Dermis microvascular lymphatic vessel endothelial cell (primary cell): ENCODE measurements around the gene PHACTR3. TPM values are rescaled to one million over a fixed set of nuclear protein-coding genes. Genes with fewer than 3 reads are reported as not detected.

ENCODE experiments used
- DNase-seq, 2 donors: peaks; one replicate each; pipeline versions ENCODE4 v3.0.0 to v3.0.0-alpha.2; 2010; ENCODE audit warnings: low read depth in 2 of 2
- total RNA-seq: library from RNA; depleted of rRNA; stranded (reverse); fragments of >200 nt; gene quantifications from 2 replicates; pipeline ENCODE4 v1.2.1, GENCODE V29; 2014

Gene PHACTR3
- total RNA-seq, 1 donor from 2014 or later: 2.4 TPM

DNA sequence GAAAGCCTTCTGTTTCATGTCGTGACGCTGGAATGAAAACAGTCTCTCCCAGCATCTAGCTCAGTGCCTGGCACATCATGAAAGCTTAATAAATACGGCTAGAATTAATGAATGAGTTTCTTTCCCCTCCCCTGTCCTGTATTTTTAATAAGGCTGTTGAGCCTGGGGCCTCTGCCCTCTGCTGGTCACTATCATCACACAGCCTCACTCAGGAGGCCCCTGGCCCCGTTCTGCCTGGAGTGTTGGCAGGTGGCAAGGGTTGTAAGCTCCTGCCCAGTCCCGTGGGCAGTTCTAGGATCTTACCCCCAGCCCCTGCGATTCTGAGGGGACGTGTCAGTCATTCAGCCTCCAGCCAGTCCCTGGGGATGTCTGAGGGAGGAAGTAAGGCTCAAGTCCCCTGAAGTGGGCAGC is 41.4 kb downstream of the PHACTR3 start:
- DNase-seq: no peak

DNA sequence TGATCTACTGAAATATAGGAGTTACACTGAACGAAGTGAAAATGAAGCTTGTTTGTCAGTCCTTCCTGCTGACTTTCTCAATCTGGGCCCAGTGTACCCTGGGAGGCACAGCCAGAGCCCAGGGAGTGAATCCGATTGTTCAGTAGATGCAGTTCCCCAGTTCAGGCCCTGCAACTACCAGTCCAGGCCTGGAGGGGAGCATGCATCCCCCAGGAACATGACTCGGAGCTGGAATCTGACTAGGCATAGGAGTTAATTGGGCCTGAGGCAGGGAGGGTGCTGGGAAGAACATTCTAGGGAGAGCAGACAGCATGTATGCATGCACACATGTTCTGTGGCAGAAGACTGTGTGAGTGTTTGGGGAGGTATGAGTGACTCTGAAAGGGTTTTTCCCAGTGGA is 42.1 kb downstream of the PHACTR3 start:
- no peak for DNase-seq

DNA sequence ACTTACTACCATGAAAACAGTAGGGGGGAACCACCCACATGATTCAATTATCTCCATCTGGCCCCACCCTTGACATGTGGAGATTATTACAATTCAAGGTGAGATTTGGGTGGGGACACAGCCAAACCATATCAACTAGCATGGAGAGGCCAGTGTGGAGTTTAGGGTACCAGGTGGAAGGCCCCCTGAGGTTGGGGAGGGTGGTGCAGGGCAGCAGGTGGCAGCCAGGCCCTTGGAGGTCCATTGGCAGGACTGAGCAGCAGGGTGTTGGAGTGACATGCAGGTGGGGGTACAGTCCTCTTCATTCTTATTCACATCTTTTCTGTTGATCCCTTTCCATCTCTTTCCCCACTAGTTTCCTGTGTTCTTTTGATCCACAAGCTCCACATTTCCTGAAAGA is 42.9 kb downstream of the PHACTR3 start:
- no peak for DNase-seq

DNA sequence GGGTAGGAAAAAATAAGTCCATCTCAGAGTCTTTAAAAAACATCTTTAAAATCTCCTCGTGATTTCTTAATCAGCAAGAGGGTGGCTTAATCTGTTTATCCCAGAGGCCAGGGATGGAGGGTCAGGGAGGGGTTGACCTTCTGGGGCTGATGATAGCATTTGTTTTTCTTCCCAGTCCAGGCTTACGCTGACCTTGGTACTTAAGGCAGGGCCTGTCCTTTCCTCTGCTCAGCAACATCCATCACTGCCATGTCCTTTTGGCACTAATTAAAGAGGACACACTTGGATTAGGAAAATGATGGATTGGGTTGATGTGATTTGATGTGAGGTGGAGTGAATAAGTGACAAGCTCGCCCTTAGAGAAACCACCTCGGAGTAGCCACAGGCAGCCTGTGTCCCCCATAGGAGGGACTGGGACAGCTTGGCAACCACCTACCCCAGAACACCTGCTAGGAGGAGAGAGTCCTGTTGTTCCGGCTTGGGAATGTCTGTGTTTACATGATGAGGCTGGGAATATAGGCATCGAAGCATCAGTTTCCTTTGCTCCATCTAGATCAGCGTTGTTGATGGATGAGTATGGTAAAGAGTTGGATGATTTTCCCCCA is 44.2 kb downstream of the PHACTR3 start:
- DNase-seq: no peak

DNA sequence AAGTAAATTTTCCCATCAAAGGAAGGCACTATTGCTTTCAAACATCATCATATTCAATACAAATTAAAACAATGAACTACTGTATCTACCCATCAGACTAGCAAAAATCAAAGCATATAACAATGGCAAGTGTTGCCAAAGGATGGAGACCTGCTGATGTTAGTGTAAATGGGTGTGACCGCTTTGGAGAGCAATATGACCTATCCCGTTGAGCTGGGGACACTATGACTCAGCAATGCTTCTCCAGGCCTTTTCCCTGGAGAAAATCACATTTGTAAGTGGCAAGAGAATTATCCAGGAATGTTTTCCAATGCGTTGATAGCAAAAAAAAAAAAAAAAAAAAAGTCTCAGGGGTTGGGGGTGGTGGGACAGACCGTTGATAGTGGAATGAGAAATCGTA is 46.1 kb downstream of the PHACTR3 start:
- DNase-seq: no peak

DNA sequence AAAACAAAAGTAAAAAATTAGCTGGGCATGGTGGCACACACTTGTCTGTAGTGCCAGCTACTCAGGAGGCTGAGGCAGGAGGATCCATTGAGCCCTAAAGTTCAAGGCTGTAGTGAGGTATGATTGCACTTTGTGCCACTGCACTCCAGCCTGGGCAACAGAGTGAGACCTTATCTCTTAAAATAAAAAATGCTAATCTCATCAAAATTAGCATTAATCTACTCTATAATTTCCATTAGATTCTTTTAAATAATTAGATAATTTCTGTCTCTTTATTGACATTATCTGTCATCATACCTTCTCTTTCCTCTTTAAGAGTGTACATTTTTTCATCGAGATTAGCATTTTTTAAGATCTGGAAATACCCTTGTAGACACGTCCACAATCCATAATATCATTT is 48.0 kb downstream of the PHACTR3 start:
- no peak for DNase-seq

DNA sequence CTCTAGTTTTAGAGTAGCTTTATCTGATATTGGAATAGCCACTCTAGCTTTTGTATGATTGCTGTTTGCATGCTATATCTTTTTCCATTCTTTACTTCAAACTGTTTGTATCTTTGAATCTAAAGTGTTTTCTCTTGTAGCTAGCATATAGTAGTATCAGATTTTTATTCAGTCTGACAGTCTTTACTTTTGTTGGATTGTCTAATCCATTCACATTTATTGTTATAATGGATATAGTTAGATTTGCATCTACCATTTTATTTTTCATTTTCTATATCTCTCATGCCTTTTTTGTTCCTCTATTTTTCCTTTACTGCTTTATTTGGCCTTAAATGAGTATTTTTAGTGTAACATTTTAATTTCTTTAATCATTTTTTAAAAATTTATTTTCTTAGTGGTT is 52.1 kb downstream of the PHACTR3 start:
- DNase-seq: no peak

DNA sequence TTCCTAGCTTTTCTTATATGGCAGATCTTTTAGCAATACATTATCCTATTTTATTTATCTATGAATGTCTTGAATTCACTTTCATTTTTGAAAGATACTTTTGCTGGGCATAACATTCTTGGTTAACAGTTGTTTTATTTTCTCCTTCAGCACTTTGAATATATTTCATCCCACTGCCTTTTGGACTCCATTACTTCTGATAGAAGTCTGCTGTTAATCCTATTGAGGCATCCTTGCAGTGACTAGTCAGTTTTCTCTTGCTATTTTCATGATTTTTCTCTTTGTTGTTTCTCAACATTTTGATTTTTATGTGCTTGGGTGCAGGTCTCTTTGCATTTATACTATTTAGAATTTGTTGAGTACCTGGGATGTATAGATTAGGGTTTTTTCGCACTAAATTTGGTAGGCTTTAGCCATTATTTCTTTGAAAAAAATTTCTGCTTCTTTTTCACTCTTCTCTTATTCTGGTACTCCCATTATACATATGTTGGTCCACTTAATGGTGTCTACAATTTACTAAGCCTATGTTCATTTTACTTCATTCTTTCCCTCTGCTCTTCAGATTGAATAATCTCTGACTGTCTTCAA is 53.2 kb downstream of the PHACTR3 start:
- DNase-seq: no peak

- no peak for DNase-seq
These were observed 56.1 kb downstream of the PHACTR3 start for GRCh38 chr20:59660471-59660870.

- no peak for DNase-seq
These were observed 56.8 kb downstream of the PHACTR3 start for GRCh38 chr20:59661153-59661552.

DNA sequence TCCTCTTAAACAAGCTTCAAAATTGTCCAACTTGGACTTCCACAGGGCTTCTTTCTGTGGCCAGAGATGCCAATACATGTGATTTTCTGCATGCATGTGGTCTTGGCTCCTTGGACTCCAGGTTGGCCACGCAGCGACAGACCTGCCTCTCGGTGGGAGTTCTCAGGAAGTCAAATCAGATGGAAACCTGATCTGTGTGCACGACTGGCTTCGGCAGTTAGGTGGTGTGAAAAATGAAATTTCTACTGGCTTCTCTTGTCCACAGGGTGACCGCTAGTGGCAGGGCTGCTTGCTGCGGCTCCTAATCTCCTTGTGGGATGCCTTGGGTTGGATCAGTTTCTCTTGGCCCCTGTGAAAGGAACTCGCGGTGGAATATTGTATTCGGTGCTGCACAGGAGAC is 57.3 kb downstream of the PHACTR3 start:
- no peak for DNase-seq

GRCh38 chr20:59662161-59662560 is 57.8 kb downstream of the PHACTR3 start:
- no peak for DNase-seq

- no peak for DNase-seq
These were observed 58.6 kb downstream of the PHACTR3 start for GRCh38 chr20:59662856-59663512.

GRCh38 chr20:59663513-59664060 is 59.2 kb downstream of the PHACTR3 start:
- DNase-seq: no peak

DNA sequence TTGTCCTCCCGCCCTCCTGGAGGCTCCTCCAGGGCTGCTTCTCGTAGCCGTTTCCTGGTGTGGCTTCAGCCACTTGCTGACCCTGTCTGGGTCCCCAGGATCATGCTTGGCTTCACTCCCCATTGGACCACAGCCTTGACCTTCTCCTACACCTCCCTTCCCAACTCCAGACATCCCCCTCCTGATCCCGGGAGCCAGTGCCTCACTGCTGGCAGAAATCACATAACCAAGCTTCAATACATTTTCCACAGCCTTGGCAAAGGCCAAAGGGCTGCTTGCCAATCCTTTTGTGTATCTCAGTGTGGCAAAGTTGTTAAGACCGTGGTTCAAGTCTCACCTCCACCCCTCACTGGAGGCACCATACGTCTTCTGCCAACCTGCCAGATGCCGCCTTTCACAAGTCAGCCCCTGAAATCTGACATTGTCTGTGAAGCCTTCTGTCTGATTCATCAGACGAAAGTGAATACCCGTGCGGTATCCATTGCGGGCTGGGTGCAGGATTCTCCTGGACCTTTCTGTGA is 60.1 kb downstream of the PHACTR3 start:
- DNase-seq: no peak

GRCh38 chr20:59665656-59666555 is 61.6 kb downstream of the PHACTR3 start:
- DNase-seq: no peak

- DNase-seq: no peak
These were observed 62.2 kb downstream of the PHACTR3 start for GRCh38 chr20:59666586-59666985.

GRCh38 chr20:59667131-59667530 is 62.8 kb downstream of the PHACTR3 start:
- no peak for DNase-seq

DNA sequence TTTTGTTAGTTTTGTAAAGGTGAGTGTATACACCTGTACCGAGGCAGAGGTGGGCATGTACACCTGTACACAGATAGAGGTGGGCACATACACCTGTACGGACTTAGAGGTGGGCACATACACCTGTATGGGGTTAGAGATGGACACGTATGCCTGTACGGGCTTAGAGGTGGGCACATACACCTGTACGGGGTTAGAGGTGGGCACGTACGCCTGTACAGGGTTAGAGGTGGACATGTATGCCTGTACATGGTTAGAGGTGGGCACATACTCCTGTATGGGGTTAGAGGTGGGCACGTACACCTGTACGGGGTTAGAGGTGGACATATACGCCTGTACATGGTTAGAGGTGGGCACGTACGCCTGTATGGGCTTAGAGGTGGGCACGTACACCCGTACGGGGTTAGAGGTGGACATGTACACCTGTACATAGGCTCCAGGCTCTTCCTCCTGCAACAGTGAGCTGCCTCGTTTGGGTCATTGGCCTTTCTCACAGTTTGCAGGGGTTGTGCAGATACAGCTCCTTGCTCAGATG is 63.7 kb downstream of the PHACTR3 start:
- no peak for DNase-seq

GRCh38 chr20:59668926-59669850 is 64.8 kb downstream of the PHACTR3 start:
- DNase-seq: no peak
